ENCODE results near the gene TOX3. TPM values are rescaled to one million over a fixed set of nuclear protein-coding genes. Genes with fewer than 3 reads are reported as not detected.

TOX3 gene
- total RNA-seq, 1 donor from 2014 or later = 10.5 TPM

- no peak overlapping the region for H3K4me3 ChIP-seq (ENCODE audit: low read depth, low read length)
- DNase-seq (ENCODE audit: low read depth) = no peak
- TF ChIP-seq, protein P1, sequence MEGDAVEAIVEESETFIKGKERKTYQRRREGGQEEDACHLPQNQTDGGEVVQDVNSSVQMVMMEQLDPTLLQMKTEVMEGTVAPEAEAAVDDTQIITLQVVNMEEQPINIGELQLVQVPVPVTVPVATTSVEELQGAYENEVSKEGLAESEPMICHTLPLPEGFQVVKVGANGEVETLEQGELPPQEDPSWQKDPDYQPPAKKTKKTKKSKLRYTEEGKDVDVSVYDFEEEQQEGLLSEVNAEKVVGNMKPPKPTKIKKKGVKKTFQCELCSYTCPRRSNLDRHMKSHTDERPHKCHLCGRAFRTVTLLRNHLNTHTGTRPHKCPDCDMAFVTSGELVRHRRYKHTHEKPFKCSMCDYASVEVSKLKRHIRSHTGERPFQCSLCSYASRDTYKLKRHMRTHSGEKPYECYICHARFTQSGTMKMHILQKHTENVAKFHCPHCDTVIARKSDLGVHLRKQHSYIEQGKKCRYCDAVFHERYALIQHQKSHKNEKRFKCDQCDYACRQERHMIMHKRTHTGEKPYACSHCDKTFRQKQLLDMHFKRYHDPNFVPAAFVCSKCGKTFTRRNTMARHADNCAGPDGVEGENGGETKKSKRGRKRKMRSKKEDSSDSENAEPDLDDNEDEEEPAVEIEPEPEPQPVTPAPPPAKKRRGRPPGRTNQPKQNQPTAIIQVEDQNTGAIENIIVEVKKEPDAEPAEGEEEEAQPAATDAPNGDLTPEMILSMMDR (conservative IDR thresholded peaks at IDR 0.05; ENCODE audit: low read depth, low read length) = no peak
These were observed 49.7 kb downstream of the TOX3 start for GRCh38 chr16:52497067-52497816.

DNA sequence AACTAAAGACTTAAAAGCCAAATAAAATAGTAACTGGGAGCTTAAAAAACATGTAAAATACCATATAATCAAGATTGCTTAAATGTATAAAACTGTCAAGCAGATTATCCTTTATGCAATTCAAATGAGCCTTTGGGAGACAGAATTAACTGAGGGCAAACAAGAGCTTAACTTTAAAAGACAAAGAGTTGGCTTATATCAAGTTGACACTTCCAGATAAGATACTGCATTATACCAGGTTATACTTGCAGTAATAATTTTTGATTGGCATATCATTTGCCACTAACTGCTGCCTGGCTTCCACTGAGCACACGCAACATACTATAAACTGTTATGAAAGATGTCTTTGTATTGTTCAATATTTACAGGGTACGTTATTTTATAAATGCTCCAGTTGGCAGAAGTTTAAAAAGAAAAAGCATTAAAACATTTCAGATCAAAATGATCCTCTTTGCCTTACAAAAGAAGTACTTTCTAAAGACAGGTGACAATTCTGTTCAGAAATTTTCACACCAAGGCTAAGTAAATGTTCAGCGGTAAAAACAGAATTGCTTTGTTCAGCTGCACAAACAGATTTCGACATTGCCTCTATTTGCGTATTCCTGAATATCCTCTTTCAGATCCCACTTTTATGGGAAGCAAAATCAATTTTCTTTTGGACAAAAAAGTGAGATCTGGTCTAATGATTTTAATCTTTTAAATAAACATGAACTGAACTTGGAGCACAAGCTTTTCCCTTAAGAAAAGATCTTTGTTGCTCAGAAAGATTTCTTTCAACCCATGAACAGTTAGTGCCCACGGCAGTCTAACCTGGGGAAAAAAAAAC lies 50.7 kb downstream of the TOX3 start:
- no peak overlapping the region for H3K4me3 ChIP-seq (ENCODE audit: low read depth, low read length)
- no peak for DNase-seq (ENCODE audit: low read depth)
- TF ChIP-seq, protein P1 (conservative IDR thresholded peaks at IDR 0.05; ENCODE audit: low read depth, low read length) = no peak

GRCh38 chr16:52494621-52495020 lies 52.3 kb downstream of the TOX3 start:
- no peak overlapping the region for H3K4me3 ChIP-seq (ENCODE audit: low read depth, low read length)
- TF ChIP-seq, protein P1 (conservative IDR thresholded peaks at IDR 0.05; ENCODE audit: low read depth, low read length) = no peak
- DNase-seq (ENCODE audit: low read depth) = no peak

- DNase-seq (ENCODE audit: low read depth) = no peak
- TF ChIP-seq, protein P1 (conservative IDR thresholded peaks at IDR 0.05; ENCODE audit: low read depth, low read length) = no peak
- no peak overlapping the region for H3K4me3 ChIP-seq (ENCODE audit: low read depth, low read length)
These were observed 52.8 kb downstream of the TOX3 start for GRCh38 chr16:52494145-52494544.

- DNase-seq (ENCODE audit: low read depth) = no peak
- TF ChIP-seq, protein P1 (conservative IDR thresholded peaks at IDR 0.05; ENCODE audit: low read depth, low read length) = no peak
- H3K4me3 ChIP-seq (ENCODE audit: low read depth, low read length) = no peak overlapping the region
These were observed 54.1 kb downstream of the TOX3 start for GRCh38 chr16:52492789-52493357.

DNA sequence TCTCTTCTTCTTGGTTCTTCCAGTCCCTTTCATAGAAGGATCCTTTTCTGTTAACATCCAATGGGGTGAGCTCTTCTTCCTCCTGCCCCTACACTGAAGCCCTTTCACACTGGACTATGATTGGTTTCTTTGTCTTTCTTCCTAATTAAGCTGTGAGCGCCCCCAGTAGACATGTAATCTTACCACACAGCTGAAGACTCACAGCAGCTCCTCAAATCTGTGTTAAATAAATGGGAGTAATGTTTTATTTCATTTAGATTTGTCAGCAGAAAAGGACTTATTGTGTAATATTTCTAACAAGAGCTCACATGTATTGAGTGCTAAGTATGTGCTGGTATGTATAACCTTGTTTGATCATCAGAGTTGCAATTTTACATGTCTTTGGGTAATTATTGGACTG lies 55.7 kb downstream of the TOX3 start:
- H3K4me3 ChIP-seq (ENCODE audit: low read depth, low read length) = no peak overlapping the region
- TF ChIP-seq, protein P1 (conservative IDR thresholded peaks at IDR 0.05; ENCODE audit: low read depth, low read length) = no peak
- DNase-seq (ENCODE audit: low read depth) = no peak

Measured in epithelial cell of proximal tubule (primary cell).